Femur (tissue), 1 donor: ENCODE results near the gene ANO2.
"Not testable (repeated sequence)": the region's sequence is repeated elsewhere in the genome, so short reads cannot be mapped to it uniquely, and the experiment has no call there.

Source experiments
- DNase-seq: peaks from one replicate; pipeline ENCODE4 v3.0.0-alpha.2; 2017

Gene ANO2

GRCh38 chr12:5571115-5571514 lies 373.9 kb downstream of the ANO2 start:
- DNase-seq: no peak

- no peak for DNase-seq
These were observed 374.6 kb downstream of the ANO2 start for GRCh38 chr12:5570416-5570815.

- no peak for DNase-seq
These were observed 376.6 kb downstream of the ANO2 start for GRCh38 chr12:5568325-5568981.

- DNase-seq: peak; percentile 81
These were observed 377.9 kb downstream of the ANO2 start for GRCh38 chr12:5567016-5567725.

GRCh38 chr12:5565933-5566599 lies 379.0 kb downstream of the ANO2 start:
- no peak for DNase-seq

GRCh38 chr12:5562581-5562980 lies 382.5 kb downstream of the ANO2 start:
- DNase-seq: no peak

GRCh38 chr12:5561846-5562245 lies 383.2 kb downstream of the ANO2 start:
- DNase-seq: no peak

- no peak for DNase-seq
These were observed 384.0 kb downstream of the ANO2 start for GRCh38 chr12:5561057-5561456.

GRCh38 chr12:5560265-5560664 lies 384.8 kb downstream of the ANO2 start:
- DNase-seq: no peak

- DNase-seq: no peak
These were observed 387.2 kb downstream of the ANO2 start for GRCh38 chr12:5557906-5558305.

GRCh38 chr12:5556946-5557673 lies 387.9 kb downstream of the ANO2 start:
- DNase-seq: no peak

- DNase-seq: no peak
These were observed 388.9 kb downstream of the ANO2 start for GRCh38 chr12:5556033-5556614.

- no peak for DNase-seq
These were observed 390.3 kb downstream of the ANO2 start for GRCh38 chr12:5554711-5555110.

GRCh38 chr12:5549011-5549410 lies 396.0 kb downstream of the ANO2 start:
- DNase-seq: no peak

GRCh38 chr12:5548152-5548943 lies 396.7 kb downstream of the ANO2 start:
- no peak for DNase-seq

- DNase-seq: no peak
These were observed 398.4 kb downstream of the ANO2 start for GRCh38 chr12:5546616-5547015.

- DNase-seq: no peak
These were observed 407.3 kb downstream of the ANO2 start for GRCh38 chr12:5537771-5538170.

GRCh38 chr12:5537026-5537615 lies 407.9 kb downstream of the ANO2 start:
- DNase-seq: not testable (repeated sequence)

GRCh38 chr12:5535541-5535940 lies 409.5 kb downstream of the ANO2 start:
- no peak for DNase-seq

- no peak for DNase-seq
These were observed 410.4 kb downstream of the ANO2 start for GRCh38 chr12:5534426-5535199.

- no peak for DNase-seq
These were observed 411.7 kb downstream of the ANO2 start for GRCh38 chr12:5533368-5533767.
